Measurements from ENCODE around the gene UVRAG. TPM values are rescaled to one million over a fixed set of nuclear protein-coding genes. Genes with fewer than 3 reads are reported as not detected.

UVRAG gene
- total RNA-seq, 6 donors from 2014 or later, result 23.3 to 72.3 (median 28.5) TPM

DNA sequence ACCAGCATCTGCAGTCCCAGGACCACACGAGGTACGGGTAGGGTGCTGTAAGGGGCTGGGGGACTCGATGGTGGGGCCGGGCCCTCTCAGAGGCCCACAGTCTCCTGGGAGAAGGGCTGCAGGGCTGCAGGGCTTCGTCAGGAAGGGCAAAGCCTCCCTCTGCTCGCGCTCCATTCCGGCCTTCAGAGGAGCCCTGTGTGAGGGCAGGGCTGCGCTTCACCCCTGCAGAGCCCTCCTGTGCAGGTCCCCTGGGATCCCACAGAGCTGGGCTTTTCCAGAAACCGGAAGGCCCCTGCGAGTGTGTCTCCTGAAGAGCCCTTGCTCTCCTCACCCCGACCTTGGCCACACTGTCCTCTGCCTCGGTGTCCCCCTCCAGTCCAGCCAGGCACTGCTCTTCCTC, 364.1 kb downstream of the UVRAG start:
- no peaks in the 10 kb centered on the region for H3K9me3 ChIP-seq
- TF ChIP-seq POLR2AphosphoS5 (IDR thresholded peaks at IDR 0.05) (no peak), CTCF (IDR thresholded peaks at IDR 0.05) (no peak), EP300 (IDR thresholded peaks at IDR 0.05) (no peak), POLR2A (IDR thresholded peaks at IDR 0.05) (no peak)
- H3K4me1 ChIP-seq, result peaks cover 0 to 4% (median 2%) of the 10 kb centered on the region in 4 donors
- no peaks in the 10 kb centered on the region for H3K27me3 ChIP-seq
- DNase-seq, result no peak
- WGBS, 2 donors, result 86 to 90% methylated on average over 10 to 13 of the region's 13 CpGs
- H3K27ac ChIP-seq, result no peak overlapping the region
- H3K36me3 ChIP-seq, result no peaks in the 10 kb centered on the region
- H3K4me3 ChIP-seq, result no peak overlapping the region
- ATAC-seq (ENCODE audit: low FRiP score in 2 of 2), result no peak

DNA sequence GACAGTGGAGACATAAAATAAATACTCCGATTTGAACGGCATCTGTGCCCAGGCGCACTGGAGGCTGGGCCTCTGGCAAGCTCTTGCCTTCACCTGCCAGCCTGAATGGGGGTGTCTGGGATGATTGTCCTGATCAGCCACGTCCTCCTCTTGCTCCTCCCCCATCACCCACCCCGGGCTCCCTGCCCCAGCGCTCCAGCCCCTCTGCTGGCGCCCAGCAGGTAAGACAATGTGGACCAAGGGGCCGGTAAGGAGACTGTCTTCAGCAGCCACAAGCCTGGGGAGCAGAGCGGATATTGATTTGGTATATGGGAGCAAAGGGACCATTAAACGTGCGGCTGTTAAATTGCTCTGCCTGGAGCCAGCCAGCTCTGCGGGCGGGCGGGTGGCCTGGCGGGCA, 366.4 kb downstream of the UVRAG start:
- WGBS, 2 donors, result 91 to 97% methylated on average over 6 to 15 of the region's 15 CpGs
- Histone ChIP-seq H3K4me3 (no peak overlapping the region), H3K27me3 (no peaks in the 10 kb centered on the region), H3K27ac (no peak overlapping the region), H3K4me1 (peaks cover 7 to 24% (median 22%) of the 10 kb centered on the region in 4 donors), H3K9me3 (no peaks in the 10 kb centered on the region), H3K36me3 (no peaks in the 10 kb centered on the region)
- no peak for TF ChIP-seq CTCF (IDR thresholded peaks at IDR 0.05)
- no peak for TF ChIP-seq POLR2AphosphoS5 (IDR thresholded peaks at IDR 0.05)
- TF ChIP-seq POLR2A (IDR thresholded peaks at IDR 0.05), result no peak
- TF ChIP-seq EP300 (IDR thresholded peaks at IDR 0.05), result no peak
- no peak for DNase-seq
- no peak for ATAC-seq (ENCODE audit: low FRiP score in 2 of 2)

DNA sequence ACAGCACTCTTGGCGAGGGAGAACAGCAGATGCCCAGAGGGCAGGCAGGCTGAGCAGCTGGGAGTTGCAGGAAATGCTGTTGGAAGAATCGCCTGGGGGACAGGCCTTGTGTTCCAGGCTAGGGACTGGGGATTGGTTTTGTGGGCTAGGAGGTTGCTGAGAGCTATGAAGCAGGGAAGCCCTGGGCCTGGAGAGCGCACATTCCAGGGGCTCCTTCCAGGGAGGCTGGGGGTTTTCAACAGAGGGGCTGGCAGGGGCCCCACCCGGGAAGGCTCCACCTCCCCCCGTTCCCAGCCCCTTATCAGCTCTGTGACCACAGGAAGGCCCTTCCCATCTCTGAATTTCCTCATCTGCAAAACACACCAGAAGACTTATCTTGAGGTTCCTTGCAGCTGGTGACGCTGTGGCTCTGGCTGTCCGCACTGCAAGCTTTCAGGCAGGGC, 369.6 kb downstream of the UVRAG start:
- TF ChIP-seq CTCF (IDR thresholded peaks at IDR 0.05), result no peak
- TF ChIP-seq EP300 (IDR thresholded peaks at IDR 0.05), result no peak
- no peak for TF ChIP-seq POLR2A (IDR thresholded peaks at IDR 0.05)
- TF ChIP-seq POLR2AphosphoS5 (IDR thresholded peaks at IDR 0.05), result no peak
- Histone ChIP-seq H3K36me3 (no peaks in the 10 kb centered on the region), H3K27ac (peak overlapping the region; percentile 52 to 78 (median 56)), H3K4me3 (no peak overlapping the region), H3K9me3 (no peaks in the 10 kb centered on the region), H3K27me3 (no peaks in the 10 kb centered on the region), H3K4me1 (peaks cover 15 to 31% (median 29%) of the 10 kb centered on the region in 4 donors)
- 38 to 57% methylated on average over 4 to 6 of the region's 7 CpGs for WGBS, 2 donors
- DNase-seq (no peak), ATAC-seq (ENCODE audit: low FRiP score in 2 of 2) (no peak)

GRCh38 chr11:76185511-76185910, 370.5 kb downstream of the UVRAG start:
- DNase-seq (no peak), ATAC-seq (ENCODE audit: low FRiP score in 2 of 2) (no peak)
- H3K4me1 ChIP-seq, result peaks cover 15 to 31% (median 29%) of the 10 kb centered on the region in 4 donors
- H3K27ac ChIP-seq, result peak overlapping the region; percentile 52 to 78 (median 56)
- H3K27me3 ChIP-seq, result no peaks in the 10 kb centered on the region
- WGBS, 2 donors, result 76 to 81% methylated on average over 10 of the region's 10 CpGs
- H3K4me3 ChIP-seq, result no peak overlapping the region
- H3K36me3 ChIP-seq, result no peaks in the 10 kb centered on the region
- no peaks in the 10 kb centered on the region for H3K9me3 ChIP-seq
- TF ChIP-seq CTCF (IDR thresholded peaks at IDR 0.05), result no peak
- no peak for TF ChIP-seq EP300 (IDR thresholded peaks at IDR 0.05)
- TF ChIP-seq POLR2A (IDR thresholded peaks at IDR 0.05), result no peak
- TF ChIP-seq POLR2AphosphoS5 (IDR thresholded peaks at IDR 0.05), result no peak

DNA sequence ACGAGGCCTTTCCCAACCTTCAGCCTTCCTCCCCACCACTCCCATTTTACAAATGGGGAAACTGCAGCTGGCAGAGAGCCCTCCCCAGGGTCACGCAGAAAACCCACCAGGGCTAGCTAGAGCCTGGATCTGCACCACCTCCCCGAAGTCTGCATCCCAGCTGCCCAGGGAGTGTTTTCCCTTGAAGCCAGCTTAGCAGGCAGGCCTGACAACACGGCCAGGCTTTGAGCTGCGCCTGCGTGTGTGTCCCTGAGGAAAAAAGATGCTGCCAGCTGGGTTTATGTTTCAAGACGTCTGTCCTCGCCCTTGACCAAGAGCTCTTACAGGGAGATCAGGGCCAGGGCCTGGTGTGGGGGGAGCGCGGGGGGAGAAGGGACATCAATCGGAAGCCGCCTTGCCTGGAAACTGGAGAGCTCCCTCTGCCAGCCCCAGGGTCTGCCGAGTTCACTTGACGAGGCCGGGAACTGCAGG, 371.0 kb downstream of the UVRAG start:
- peak in 1 of 2 donors; percentile 30 for TF ChIP-seq POLR2AphosphoS5 (IDR thresholded peaks at IDR 0.05)
- no peak for TF ChIP-seq POLR2A (IDR thresholded peaks at IDR 0.05)
- peak in 1 of 2 donors; percentile 39 for DNase-seq
- Histone ChIP-seq H3K9me3 (no peaks in the 10 kb centered on the region), H3K27ac (peak overlapping the region; percentile 52 to 78 (median 56)), H3K4me3 (no peak overlapping the region), H3K27me3 (no peaks in the 10 kb centered on the region), H3K36me3 (no peaks in the 10 kb centered on the region), H3K4me1 (peaks cover 18 to 31% (median 29%) of the 10 kb centered on the region in 4 donors)
- WGBS, 2 donors, result 45 to 75% methylated on average over 12 to 15 of the region's 15 CpGs
- no peak for ATAC-seq (ENCODE audit: low FRiP score in 2 of 2)

Measured in upper lobe of left lung (tissue), 6 donors.